ENCODE measurements around the gene PCDHGA4.
"Not testable (repeated sequence)": the region's sequence is repeated elsewhere in the genome, so short reads cannot be mapped to it uniquely, and the experiment has no call there.

PCDHGA4 gene

DNA sequence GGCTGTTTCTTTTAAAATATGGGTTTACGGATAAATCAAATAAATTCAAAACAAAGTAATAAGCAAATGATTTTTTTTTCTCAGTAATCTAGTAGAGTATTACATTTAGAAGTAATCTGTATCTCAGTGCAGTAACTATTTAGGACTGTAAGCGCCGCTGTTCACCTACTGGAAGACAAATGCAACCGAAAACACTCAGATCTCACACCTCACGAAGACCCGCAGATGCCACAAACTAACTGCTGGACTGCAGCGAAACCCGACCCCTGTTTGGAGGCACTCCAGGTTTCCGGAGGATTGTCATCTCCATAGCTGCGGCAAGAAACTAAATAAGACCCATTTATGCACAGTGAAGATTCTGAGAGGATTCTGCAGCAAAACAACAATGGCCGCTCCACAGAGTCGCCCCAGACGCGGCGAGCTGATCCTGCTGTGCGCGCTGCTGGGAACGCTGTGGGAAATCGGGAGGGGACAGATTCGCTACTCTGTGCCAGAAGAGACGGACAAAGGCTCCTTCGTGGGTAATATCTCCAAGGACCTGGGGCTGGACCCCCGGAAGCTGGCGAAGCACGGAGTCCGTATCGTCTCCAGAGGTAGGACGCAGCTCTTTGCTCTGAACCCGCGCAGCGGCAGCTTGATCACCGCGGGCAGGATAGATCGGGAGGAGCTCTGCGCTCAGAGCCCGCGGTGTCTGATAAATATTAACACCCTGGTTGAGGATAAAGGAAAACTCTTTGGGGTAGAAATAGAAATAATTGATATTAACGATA lies 37.8 kb downstream of the PCDHGA4 start, which contains the start of gene PCDHGA8:
Gene PCDHGA8 (plus strand): TSS at position 205 of the 770 bp plus-strand sequence. CDS start 181 bp downstream, at position 386.
- TF ChIP-seq, protein P1, sequence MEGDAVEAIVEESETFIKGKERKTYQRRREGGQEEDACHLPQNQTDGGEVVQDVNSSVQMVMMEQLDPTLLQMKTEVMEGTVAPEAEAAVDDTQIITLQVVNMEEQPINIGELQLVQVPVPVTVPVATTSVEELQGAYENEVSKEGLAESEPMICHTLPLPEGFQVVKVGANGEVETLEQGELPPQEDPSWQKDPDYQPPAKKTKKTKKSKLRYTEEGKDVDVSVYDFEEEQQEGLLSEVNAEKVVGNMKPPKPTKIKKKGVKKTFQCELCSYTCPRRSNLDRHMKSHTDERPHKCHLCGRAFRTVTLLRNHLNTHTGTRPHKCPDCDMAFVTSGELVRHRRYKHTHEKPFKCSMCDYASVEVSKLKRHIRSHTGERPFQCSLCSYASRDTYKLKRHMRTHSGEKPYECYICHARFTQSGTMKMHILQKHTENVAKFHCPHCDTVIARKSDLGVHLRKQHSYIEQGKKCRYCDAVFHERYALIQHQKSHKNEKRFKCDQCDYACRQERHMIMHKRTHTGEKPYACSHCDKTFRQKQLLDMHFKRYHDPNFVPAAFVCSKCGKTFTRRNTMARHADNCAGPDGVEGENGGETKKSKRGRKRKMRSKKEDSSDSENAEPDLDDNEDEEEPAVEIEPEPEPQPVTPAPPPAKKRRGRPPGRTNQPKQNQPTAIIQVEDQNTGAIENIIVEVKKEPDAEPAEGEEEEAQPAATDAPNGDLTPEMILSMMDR (IDR thresholded peaks at IDR 0.05; ENCODE audit: extremely low read depth, missing control alignments), result no peak
- no peak for DNase-seq (ENCODE audit: low spot score)

DNA sequence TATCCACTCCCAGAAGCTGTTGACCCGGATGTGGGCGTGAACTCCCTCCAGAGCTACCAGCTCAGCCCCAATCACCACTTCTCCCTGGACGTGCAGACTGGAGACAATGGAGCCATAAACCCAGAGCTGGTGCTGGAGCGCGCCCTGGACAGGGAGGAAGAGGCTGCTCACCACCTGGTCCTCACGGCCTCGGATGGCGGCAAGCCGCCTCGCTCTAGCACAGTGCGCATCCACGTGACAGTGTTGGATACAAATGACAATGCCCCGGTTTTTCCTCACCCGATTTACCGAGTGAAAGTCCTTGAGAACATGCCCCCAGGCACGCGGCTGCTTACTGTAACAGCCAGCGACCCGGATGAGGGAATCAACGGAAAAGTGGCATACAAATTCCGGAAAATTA lies 38.4 kb downstream of the PCDHGA4 start:
- no peak for DNase-seq (ENCODE audit: low spot score)
- TF ChIP-seq, protein P1 (IDR thresholded peaks at IDR 0.05; ENCODE audit: extremely low read depth, missing control alignments), result no peak

DNA sequence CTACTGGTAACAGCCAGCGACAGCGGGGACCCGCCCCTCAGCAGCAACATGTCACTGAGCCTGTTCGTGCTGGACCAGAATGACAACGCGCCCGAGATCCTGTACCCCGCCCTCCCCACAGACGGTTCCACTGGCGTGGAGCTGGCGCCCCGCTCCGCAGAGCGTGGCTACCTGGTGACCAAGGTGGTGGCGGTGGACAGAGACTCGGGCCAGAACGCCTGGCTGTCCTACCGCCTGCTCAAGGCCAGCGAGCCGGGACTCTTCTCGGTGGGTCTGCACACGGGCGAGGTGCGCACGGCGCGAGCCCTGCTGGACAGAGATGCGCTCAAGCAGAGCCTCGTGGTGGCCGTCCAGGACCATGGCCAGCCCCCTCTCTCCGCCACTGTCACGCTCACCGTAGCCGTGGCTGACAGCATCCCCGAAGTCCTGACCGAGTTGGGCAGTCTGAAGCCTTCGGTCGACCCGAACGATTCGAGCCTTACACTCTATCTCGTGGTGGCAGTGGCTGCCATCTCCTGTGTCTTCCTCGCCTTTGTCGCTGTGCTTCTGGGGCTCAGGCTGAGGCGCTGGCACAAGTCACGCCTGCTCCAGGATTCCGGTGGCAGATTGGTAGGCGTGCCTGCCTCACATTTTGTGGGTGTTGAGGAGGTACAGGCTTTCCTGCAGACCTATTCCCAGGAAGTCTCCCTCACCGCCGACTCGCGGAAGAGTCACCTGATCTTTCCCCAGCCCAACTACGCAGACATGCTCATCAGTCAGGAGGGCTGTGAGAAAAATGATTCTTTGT lies 39.8 kb downstream of the PCDHGA4 start:
- DNase-seq (ENCODE audit: low spot score), result not testable (repeated sequence)

DNA sequence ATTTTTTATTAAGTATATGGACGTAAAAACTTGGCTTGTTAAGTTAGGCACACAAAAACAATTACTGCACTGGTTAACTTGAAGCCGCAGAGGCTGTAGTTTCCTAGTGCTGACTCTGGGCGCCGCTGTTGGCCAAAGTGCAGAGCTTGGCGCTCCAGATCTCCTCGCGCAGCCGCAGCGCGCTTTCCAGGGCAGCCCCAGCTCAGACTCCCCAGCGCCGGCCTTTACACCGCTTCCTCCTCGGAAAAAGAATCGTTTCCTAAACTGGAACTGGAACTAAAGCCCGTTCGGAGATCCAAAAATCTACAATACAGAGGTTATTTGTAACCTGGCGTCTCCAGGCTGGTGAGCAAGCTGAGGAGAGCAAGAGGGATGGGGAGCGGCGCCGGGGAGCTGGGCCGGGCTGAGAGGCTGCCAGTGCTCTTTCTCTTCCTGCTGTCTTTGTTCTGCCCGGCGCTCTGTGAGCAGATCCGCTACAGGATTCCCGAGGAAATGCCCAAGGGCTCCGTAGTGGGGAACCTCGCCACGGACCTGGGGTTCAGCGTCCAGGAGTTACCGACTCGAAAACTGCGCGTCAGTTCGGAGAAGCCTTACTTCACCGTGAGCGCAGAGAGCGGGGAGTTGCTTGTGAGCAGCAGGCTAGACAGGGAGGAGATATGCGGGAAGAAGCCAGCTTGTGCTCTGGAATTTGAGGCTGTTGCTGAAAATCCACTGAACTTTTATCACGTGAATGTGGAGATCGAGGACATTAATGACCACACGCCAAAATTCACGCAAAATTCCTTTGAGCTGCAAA lies 43.1 kb downstream of the PCDHGA4 start, which contains the start of gene PCDHGB5:
Gene PCDHGB5 (plus strand): TSS at position 192 of the 796 bp plus-strand sequence. CDS start 181 bp downstream, at position 373.
- TF ChIP-seq, protein P1 (IDR thresholded peaks at IDR 0.05; ENCODE audit: extremely low read depth, missing control alignments), result peak; percentile 62
- peak; percentile 81 for DNase-seq (ENCODE audit: low spot score)

DNA sequence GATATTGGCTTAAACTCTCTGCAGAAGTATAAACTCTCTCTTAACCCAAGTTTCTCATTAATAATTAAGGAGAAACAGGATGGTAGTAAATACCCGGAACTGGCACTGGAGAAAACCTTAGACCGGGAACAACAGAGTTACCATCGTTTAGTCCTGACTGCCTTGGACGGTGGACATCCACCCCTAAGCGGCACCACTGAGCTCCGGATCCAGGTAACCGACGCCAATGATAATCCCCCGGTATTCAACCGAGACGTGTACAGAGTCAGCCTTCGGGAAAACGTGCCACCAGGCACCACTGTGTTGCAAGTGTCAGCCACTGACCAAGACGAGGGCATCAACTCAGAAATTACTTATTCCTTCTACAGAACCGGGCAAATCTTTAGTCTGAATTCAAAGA lies 43.8 kb downstream of the PCDHGA4 start:
- no peak for DNase-seq (ENCODE audit: low spot score)

DNA sequence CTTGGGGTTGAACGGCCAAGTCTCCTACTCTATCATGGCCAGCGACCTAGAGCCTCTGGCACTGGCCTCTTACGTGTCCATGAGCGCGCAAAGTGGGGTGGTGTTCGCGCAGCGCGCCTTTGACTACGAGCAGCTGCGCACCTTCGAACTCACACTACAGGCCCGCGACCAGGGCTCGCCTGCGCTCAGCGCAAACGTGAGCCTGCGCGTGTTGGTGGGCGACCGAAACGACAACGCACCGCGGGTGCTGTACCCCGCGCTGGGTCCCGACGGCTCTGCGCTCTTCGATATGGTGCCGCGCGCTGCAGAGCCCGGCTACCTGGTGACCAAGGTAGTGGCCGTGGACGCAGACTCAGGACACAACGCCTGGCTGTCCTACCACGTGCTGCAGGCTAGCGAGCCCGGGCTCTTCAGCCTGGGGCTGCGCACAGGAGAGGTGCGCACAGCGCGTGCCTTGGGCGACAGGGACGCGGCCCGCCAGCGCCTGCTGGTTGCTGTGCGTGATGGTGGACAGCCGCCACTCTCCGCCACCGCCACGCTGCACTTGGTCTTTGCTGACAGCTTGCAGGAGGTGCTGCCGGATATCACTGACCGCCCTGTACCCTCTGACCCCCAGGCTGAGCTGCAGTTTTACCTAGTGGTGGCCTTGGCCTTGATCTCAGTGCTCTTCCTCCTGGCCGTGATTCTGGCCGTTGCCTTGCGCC lies 44.9 kb downstream of the PCDHGA4 start:
- TF ChIP-seq, protein P1 (IDR thresholded peaks at IDR 0.05; ENCODE audit: extremely low read depth, missing control alignments), result no peak
- DNase-seq (ENCODE audit: low spot score), result no peak

More for the DNA sequence above, 43.8 kb downstream of the PCDHGA4 start:
- TF ChIP-seq, protein P1 (IDR thresholded peaks at IDR 0.05; ENCODE audit: extremely low read depth, missing control alignments), result no peak

Data from GM20000 (cell line).